ENCODE measurements around the gene PADI1.

DNA sequence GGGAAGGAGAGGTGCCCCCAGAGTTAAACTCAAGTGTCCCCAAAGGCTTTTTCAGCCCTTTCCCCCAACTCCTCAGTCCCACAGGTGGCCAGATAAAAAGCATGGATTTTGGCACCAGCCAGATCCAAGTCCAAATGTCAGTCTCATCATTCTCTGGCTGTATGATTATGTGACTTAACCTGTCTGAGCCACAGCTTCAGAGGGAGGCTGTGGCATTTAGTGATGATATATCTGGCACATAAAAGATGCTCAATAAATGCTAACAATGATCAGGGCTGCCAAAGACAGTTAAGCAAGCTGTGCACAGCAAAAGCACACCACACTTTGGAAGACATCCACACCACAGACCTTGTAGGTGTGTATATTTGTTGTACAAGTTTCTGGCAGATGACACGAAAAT, 38.3 kb downstream of the PADI1 start:
- TF ChIP-seq, protein P1, sequence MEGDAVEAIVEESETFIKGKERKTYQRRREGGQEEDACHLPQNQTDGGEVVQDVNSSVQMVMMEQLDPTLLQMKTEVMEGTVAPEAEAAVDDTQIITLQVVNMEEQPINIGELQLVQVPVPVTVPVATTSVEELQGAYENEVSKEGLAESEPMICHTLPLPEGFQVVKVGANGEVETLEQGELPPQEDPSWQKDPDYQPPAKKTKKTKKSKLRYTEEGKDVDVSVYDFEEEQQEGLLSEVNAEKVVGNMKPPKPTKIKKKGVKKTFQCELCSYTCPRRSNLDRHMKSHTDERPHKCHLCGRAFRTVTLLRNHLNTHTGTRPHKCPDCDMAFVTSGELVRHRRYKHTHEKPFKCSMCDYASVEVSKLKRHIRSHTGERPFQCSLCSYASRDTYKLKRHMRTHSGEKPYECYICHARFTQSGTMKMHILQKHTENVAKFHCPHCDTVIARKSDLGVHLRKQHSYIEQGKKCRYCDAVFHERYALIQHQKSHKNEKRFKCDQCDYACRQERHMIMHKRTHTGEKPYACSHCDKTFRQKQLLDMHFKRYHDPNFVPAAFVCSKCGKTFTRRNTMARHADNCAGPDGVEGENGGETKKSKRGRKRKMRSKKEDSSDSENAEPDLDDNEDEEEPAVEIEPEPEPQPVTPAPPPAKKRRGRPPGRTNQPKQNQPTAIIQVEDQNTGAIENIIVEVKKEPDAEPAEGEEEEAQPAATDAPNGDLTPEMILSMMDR (IDR thresholded peaks at IDR 0.05; ENCODE audit: borderline replicate concordance, extremely low read depth, low read length, poor library complexity, severe bottlenecking), result no peak
- no peak for TF ChIP-seq EZH2 (IDR thresholded peaks at IDR 0.05; ENCODE audit: borderline replicate concordance, low read depth, low read length, severe bottlenecking)
